GM12873 (cell line): ENCODE measurements around the gene JMJD8.

Source experiments
- CTCF ChIP-seq: IDR thresholded peaks from 2 replicates; pipeline ENCODE4 v1.5.1; 2012; ENCODE audit warnings: low read depth, mild to moderate bottlenecking, moderate library complexity, low read length, control low read depth; ENCODE audit not compliant: insufficient read depth; ENCODE audit errors: missing control alignments

The JMJD8 gene

GRCh38 chr16:728890-729744, 45.0 kb upstream of the JMJD8 start:
- no peak for TF ChIP-seq CTCF

GRCh38 chr16:728131-728889, 44.2 kb upstream of the JMJD8 start:
- no peak for TF ChIP-seq CTCF

GRCh38 chr16:727291-727977, 43.3 kb upstream of the JMJD8 start:
- no peak for TF ChIP-seq CTCF

- no peak for TF ChIP-seq CTCF
These were observed 42.5 kb upstream of the JMJD8 start, which contains the start of the genes CCDC78 and HAGHL for GRCh38 chr16:726438-727290. Gene CCDC78, minus strand, starts transcription at chr16:726443. Its CDS starts 76 bp downstream, at chr16:726367. Gene HAGHL, plus strand, starts transcription at chr16:727106. Its CDS starts 404 bp downstream, at chr16:727510.

- TF ChIP-seq CTCF: no peak
These were observed 42.0 kb upstream of the JMJD8 start for GRCh38 chr16:726188-726437.

GRCh38 chr16:725463-726187, 41.5 kb upstream of the JMJD8 start:
- no peak for TF ChIP-seq CTCF
